ENCODE results near the gene TENM3.

Gene TENM3

GRCh38 chr4:182776376-182777105 lies 533.3 kb downstream of the TENM3 start:
- no peak for TF ChIP-seq ZNF274 (IDR thresholded peaks at IDR 0.05; ENCODE audit: low read depth, low read length)
- no peak overlapping the region for H3K4me3 ChIP-seq (ENCODE audit: low read length)

GRCh38 chr4:182778222-182778982 lies 535.2 kb downstream of the TENM3 start:
- no peak overlapping the region for H3K4me3 ChIP-seq (ENCODE audit: low read length)
- no peak for TF ChIP-seq ZNF274 (IDR thresholded peaks at IDR 0.05; ENCODE audit: low read depth, low read length)

- no peak overlapping the region for H3K4me3 ChIP-seq (ENCODE audit: low read length)
- TF ChIP-seq ZNF274 (IDR thresholded peaks at IDR 0.05; ENCODE audit: low read depth, low read length): no peak
Measured at GRCh38 chr4:182786991-182787390, 543.8 kb downstream of the TENM3 start.

GRCh38 chr4:182788201-182788600 lies 545.0 kb downstream of the TENM3 start:
- no peak overlapping the region for H3K4me3 ChIP-seq (ENCODE audit: low read length)
- no peak for TF ChIP-seq ZNF274 (IDR thresholded peaks at IDR 0.05; ENCODE audit: low read depth, low read length)

GRCh38 chr4:182789529-182789928 lies 546.3 kb downstream of the TENM3 start:
- TF ChIP-seq ZNF274 (IDR thresholded peaks at IDR 0.05; ENCODE audit: low read depth, low read length): no peak
- no peak overlapping the region for H3K4me3 ChIP-seq (ENCODE audit: low read length)

GRCh38 chr4:182795446-182796238 lies 552.4 kb downstream of the TENM3 start:
- TF ChIP-seq ZNF274 (IDR thresholded peaks at IDR 0.05; ENCODE audit: low read depth, low read length): no peak
- H3K4me3 ChIP-seq (ENCODE audit: low read length): no peak overlapping the region

- TF ChIP-seq ZNF274 (IDR thresholded peaks at IDR 0.05; ENCODE audit: low read depth, low read length): no peak
- no peak overlapping the region for H3K4me3 ChIP-seq (ENCODE audit: low read length)
Measured at GRCh38 chr4:182799515-182800215, 556.5 kb downstream of the TENM3 start.

GRCh38 chr4:182800216-182800515 lies 557.0 kb downstream of the TENM3 start:
- TF ChIP-seq ZNF274 (IDR thresholded peaks at IDR 0.05; ENCODE audit: low read depth, low read length): no peak
- no peak overlapping the region; the same call in 1 of the 2 replicates for H3K4me3 ChIP-seq (ENCODE audit: low read length)

- no peak overlapping the region for H3K4me3 ChIP-seq (ENCODE audit: low read length)
- TF ChIP-seq ZNF274 (IDR thresholded peaks at IDR 0.05; ENCODE audit: low read depth, low read length): no peak
Measured at GRCh38 chr4:182801636-182802035, 558.4 kb downstream of the TENM3 start.

- no peak for TF ChIP-seq ZNF274 (IDR thresholded peaks at IDR 0.05; ENCODE audit: low read depth, low read length)
- H3K4me3 ChIP-seq (ENCODE audit: low read length): no peak overlapping the region
Measured at GRCh38 chr4:182802621-182803020, 559.4 kb downstream of the TENM3 start.

GRCh38 chr4:182803235-182803634 lies 560.0 kb downstream of the TENM3 start:
- no peak for TF ChIP-seq ZNF274 (IDR thresholded peaks at IDR 0.05; ENCODE audit: low read depth, low read length)
- no peak overlapping the region for H3K4me3 ChIP-seq (ENCODE audit: low read length)

GRCh38 chr4:182804131-182804530 lies 560.9 kb downstream of the TENM3 start:
- TF ChIP-seq ZNF274 (IDR thresholded peaks at IDR 0.05; ENCODE audit: low read depth, low read length): no peak
- no peak overlapping the region for H3K4me3 ChIP-seq (ENCODE audit: low read length)

GRCh38 chr4:182805321-182805720 lies 562.1 kb downstream of the TENM3 start:
- no peak overlapping the region for H3K4me3 ChIP-seq (ENCODE audit: low read length)
- TF ChIP-seq ZNF274 (IDR thresholded peaks at IDR 0.05; ENCODE audit: low read depth, low read length): no peak

GRCh38 chr4:182805750-182806149 lies 562.5 kb downstream of the TENM3 start:
- H3K4me3 ChIP-seq (ENCODE audit: low read length): no peak overlapping the region
- TF ChIP-seq ZNF274 (IDR thresholded peaks at IDR 0.05; ENCODE audit: low read depth, low read length): no peak
